ENCODE data around the gene NTN1.

- TF ChIP-seq CTCF (conservative IDR thresholded peaks at IDR 0.05) (no peak), ZFX (IDR thresholded peaks at IDR 0.05) (no peak)
Measured at GRCh38 chr17:9079461-9080103, 58.3 kb downstream of the NTN1 start.

Data from C4-2B (cell line).